SK-N-SH (cell line): ENCODE data around the gene ARHGEF19.

Source experiments
- EP300 ChIP-seq, 2 experiments: IDR thresholded peaks; 2 replicates each; pipeline versions ENCODE4 v1.4.0 to v1.6.1; 2012; ENCODE audit warnings: borderline replicate concordance in 1 of 2, low read depth in 1 of 2, low read length in 1 of 2
- EZH2phosphoT487 ChIP-seq: fragments of 200-600 bp; sonication (generic); IDR thresholded peaks from 2 replicates; pipeline ENCODE4 v1.6.1; 2017; ENCODE audit warnings: low read depth, mixed run types, mild to moderate bottlenecking, antibody characterized with exemption, moderate library complexity, borderline replicate concordance
- JUND ChIP-seq: IDR thresholded peaks from 2 replicates; pipeline ENCODE4 v1.4.0; 2012
- MXI1 ChIP-seq: IDR thresholded peaks from 2 replicates; pipeline ENCODE4 v1.6.1; 2012; ENCODE audit warnings: mild to moderate bottlenecking, low read depth, low read length, improper control_type of control experiment
- NRF1 ChIP-seq: IDR thresholded peaks from 2 replicates; pipeline ENCODE4 v1.6.1; 2012; ENCODE audit warnings: low read depth, mild to moderate bottlenecking, low read length
- POLR2AphosphoS5 ChIP-seq: IDR thresholded peaks from 2 replicates; pipeline ENCODE4 v1.6.1; 2012; ENCODE audit warnings: low read depth, low read length
- RFX5 ChIP-seq: IDR thresholded peaks from 2 replicates; pipeline ENCODE4 v1.6.1; 2012; ENCODE audit warnings: mild to moderate bottlenecking, improper control_type of control experiment, low read length
- TAF1 ChIP-seq: IDR thresholded peaks from 2 replicates; pipeline ENCODE4 v1.6.1; 2012; ENCODE audit warnings: low read depth, mild to moderate bottlenecking, low read length, moderate library complexity, borderline replicate concordance
- TF ChIP-seq, protein P1 (sequence below): fragments of 200-600 bp; sonication (generic); IDR thresholded peaks from 2 replicates; pipeline ENCODE4 v1.6.1; 2017; ENCODE audit warnings: antibody characterized with exemption, mild to moderate bottlenecking, moderate library complexity

DNA sequence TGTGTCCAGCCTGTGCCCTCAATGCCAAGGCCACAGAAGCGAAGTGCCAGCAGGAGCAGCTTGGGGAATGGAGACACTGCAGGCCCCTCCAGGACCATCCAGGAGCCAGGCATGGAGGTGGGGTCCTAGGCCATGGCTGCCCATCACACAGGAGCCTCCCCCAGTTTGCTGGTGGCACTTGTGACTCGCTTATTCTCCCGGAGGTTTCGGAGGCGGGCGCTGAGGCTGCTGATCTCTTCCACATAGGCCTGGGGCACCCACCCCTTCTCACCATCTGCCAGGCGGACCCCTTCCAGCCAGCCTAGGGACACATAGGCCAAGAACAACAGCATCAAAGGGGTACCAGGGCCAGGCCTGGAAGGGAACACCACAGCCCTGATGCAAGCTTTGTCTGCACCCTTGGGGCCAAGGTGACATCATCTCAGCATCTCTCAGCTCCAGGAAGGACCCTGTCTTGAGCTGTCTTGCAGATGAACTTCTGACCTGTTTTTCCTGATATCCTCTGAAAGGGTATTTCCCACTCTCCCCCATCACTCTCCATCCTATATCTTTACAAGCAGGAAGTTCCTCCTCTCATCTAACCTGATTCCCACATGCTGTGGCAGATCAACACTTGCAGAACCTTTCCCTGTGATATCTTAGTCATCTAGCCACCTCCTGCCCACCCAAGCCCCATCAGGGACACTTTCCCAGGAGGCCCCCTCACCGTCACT, 13.9 kb downstream of the ARHGEF19 start:
- TF ChIP-seq, protein P1, sequence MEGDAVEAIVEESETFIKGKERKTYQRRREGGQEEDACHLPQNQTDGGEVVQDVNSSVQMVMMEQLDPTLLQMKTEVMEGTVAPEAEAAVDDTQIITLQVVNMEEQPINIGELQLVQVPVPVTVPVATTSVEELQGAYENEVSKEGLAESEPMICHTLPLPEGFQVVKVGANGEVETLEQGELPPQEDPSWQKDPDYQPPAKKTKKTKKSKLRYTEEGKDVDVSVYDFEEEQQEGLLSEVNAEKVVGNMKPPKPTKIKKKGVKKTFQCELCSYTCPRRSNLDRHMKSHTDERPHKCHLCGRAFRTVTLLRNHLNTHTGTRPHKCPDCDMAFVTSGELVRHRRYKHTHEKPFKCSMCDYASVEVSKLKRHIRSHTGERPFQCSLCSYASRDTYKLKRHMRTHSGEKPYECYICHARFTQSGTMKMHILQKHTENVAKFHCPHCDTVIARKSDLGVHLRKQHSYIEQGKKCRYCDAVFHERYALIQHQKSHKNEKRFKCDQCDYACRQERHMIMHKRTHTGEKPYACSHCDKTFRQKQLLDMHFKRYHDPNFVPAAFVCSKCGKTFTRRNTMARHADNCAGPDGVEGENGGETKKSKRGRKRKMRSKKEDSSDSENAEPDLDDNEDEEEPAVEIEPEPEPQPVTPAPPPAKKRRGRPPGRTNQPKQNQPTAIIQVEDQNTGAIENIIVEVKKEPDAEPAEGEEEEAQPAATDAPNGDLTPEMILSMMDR: no peak
- TF ChIP-seq EP300 (IDR thresholded peaks at IDR 0.05; ENCODE audit: borderline replicate concordance in 1 of 2, low read depth in 1 of 2, low read length in 1 of 2): no peak
- TF ChIP-seq NRF1: no peak
- no peak for TF ChIP-seq MXI1
- no peak for TF ChIP-seq TAF1
- TF ChIP-seq POLR2AphosphoS5: no peak
- TF ChIP-seq JUND: no peak
- TF ChIP-seq RFX5: no peak
- no peak for TF ChIP-seq EZH2phosphoT487
